Mononuclear cell (primary cell): ENCODE results near the gene BPGM. TPM values are rescaled to one million over a fixed set of nuclear protein-coding genes. Genes with fewer than 3 reads are reported as not detected.

ENCODE experiments used
- H3K27me3 ChIP-seq: 2 replicates; pipeline ENCODE4 v1.6.0; 2011; ENCODE audit warnings: low read length, control low read depth; ENCODE audit not compliant: insufficient read depth
- H3K4me1 ChIP-seq: 2 replicates; pipeline ENCODE4 v1.5.1; 2011; ENCODE audit warnings: mild to moderate bottlenecking, low read length, control low read depth; ENCODE audit not compliant: insufficient read depth
- H3K4me3 ChIP-seq: 2 replicates; pipeline ENCODE4 v1.5.1; 2011; ENCODE audit warnings: mild to moderate bottlenecking, low read length, moderate library complexity
- H3K9me3 ChIP-seq: 2 replicates; pipeline ENCODE4 v1.5.1; 2011; ENCODE audit warnings: low read depth, mild to moderate bottlenecking, control low read depth, low read length
- total RNA-seq: library from RNA; depleted of rRNA; stranded (reverse); fragments of >200 nt; gene quantifications from one replicate; pipeline ENCODE4 v1.2.3, GENCODE V29; 2012

Gene BPGM
- total RNA-seq = 20.8 TPM

GRCh38 chr7:134646425-134647305 is at the start of gene BPGM:
TSS of gene BPGM (plus strand) at chr7:134646853. CDS start at chr7:134661508, 14,655 bp downstream.
- Histone ChIP-seq H3K4me1 (peaks cover 26% of the 10 kb centered on the region), H3K27me3 (no peaks in the 10 kb centered on the region), H3K4me3 (peak within 1 kb of the TSS; percentile 78), H3K9me3 (no peaks in the 10 kb centered on the region)

- Histone ChIP-seq H3K9me3 (no peaks in the 10 kb centered on the region), H3K27me3 (peaks cover 3% of the 10 kb centered on the region), H3K4me1 (peaks cover 12% of the 10 kb centered on the region), H3K4me3 (no peak overlapping the region)
These were observed 47.3 kb upstream of the BPGM start for GRCh38 chr7:134599371-134599770.

- H3K4me1 ChIP-seq = peaks cover 12% of the 10 kb centered on the region
- H3K9me3 ChIP-seq = no peaks in the 10 kb centered on the region
- peaks cover 3% of the 10 kb centered on the region for H3K27me3 ChIP-seq
- no peak overlapping the region for H3K4me3 ChIP-seq
These were observed 45.2 kb upstream of the BPGM start for GRCh38 chr7:134601459-134601858.

- Histone ChIP-seq H3K4me1 (peaks cover 15% of the 10 kb centered on the region), H3K27me3 (peaks cover 11% of the 10 kb centered on the region), H3K4me3 (no peak overlapping the region), H3K9me3 (no peaks in the 10 kb centered on the region)
These were observed 43.7 kb upstream of the BPGM start for GRCh38 chr7:134602881-134603451.

- H3K27me3 ChIP-seq = peaks cover 7% of the 10 kb centered on the region
- H3K4me1 ChIP-seq = peaks cover 15% of the 10 kb centered on the region
- no peak overlapping the region for H3K4me3 ChIP-seq
- no peaks in the 10 kb centered on the region for H3K9me3 ChIP-seq
These were observed 40.4 kb upstream of the BPGM start for GRCh38 chr7:134605978-134606923.

GRCh38 chr7:134611611-134612151 is 35.0 kb upstream of the BPGM start:
- H3K4me1 ChIP-seq = peaks cover 9% of the 10 kb centered on the region
- peaks cover 6% of the 10 kb centered on the region for H3K27me3 ChIP-seq
- no peak overlapping the region for H3K4me3 ChIP-seq
- no peaks in the 10 kb centered on the region for H3K9me3 ChIP-seq

- Histone ChIP-seq H3K4me3 (no peak overlapping the region), H3K9me3 (no peaks in the 10 kb centered on the region), H3K4me1 (peaks cover 9% of the 10 kb centered on the region), H3K27me3 (peaks cover under 1% of the 10 kb centered on the region)
These were observed 34.5 kb upstream of the BPGM start for GRCh38 chr7:134612197-134612596.

GRCh38 chr7:134613623-134614347 is 32.9 kb upstream of the BPGM start:
- H3K27me3 ChIP-seq = no peaks in the 10 kb centered on the region
- H3K4me3 ChIP-seq = no peak overlapping the region
- peaks cover 9% of the 10 kb centered on the region for H3K4me1 ChIP-seq
- no peaks in the 10 kb centered on the region for H3K9me3 ChIP-seq

- Histone ChIP-seq H3K9me3 (no peaks in the 10 kb centered on the region), H3K4me3 (no peak overlapping the region), H3K27me3 (no peaks in the 10 kb centered on the region), H3K4me1 (peaks cover 9% of the 10 kb centered on the region)
These were observed 30.0 kb upstream of the BPGM start for GRCh38 chr7:134616611-134617010.

- Histone ChIP-seq H3K4me3 (no peak overlapping the region), H3K4me1 (peaks cover 4% of the 10 kb centered on the region), H3K9me3 (no peaks in the 10 kb centered on the region), H3K27me3 (peaks cover 5% of the 10 kb centered on the region)
These were observed 27.7 kb upstream of the BPGM start for GRCh38 chr7:134618756-134619530.

GRCh38 chr7:134619627-134620331 is 26.9 kb upstream of the BPGM start:
- Histone ChIP-seq H3K4me1 (no peaks in the 10 kb centered on the region), H3K9me3 (no peaks in the 10 kb centered on the region), H3K4me3 (no peak overlapping the region), H3K27me3 (peaks cover 5% of the 10 kb centered on the region)

- Histone ChIP-seq H3K4me1 (no peaks in the 10 kb centered on the region), H3K9me3 (no peaks in the 10 kb centered on the region), H3K4me3 (no peak overlapping the region), H3K27me3 (peaks cover 17% of the 10 kb centered on the region)
These were observed 24.2 kb upstream of the BPGM start for GRCh38 chr7:134622303-134622995.

GRCh38 chr7:134623193-134623592 is 23.5 kb upstream of the BPGM start:
- peaks cover 18% of the 10 kb centered on the region for H3K27me3 ChIP-seq
- no peaks in the 10 kb centered on the region for H3K4me1 ChIP-seq
- H3K9me3 ChIP-seq = no peaks in the 10 kb centered on the region
- no peak overlapping the region for H3K4me3 ChIP-seq
